Right renal pelvis (tissue), 4 donors: ENCODE measurements around the gene PKNOX2. TPM values are rescaled to one million over a fixed set of nuclear protein-coding genes. Genes with fewer than 3 reads are reported as not detected.

ENCODE experiments used
- DNase-seq, 4 donors: peaks; one replicate each; pipeline ENCODE4 v3.0.0-alpha.2; 2013; ENCODE audit warnings: low read depth in 4 of 4, low spot score in 3 of 4, missing footprints in 1 of 4
- polyA plus RNA-seq, 4 donors: library from polyadenylated mRNA; unstranded; fragments of 120-200 nt; gene quantifications; one replicate each; pipeline ENCODE4 v1.2.1, GENCODE V29; 2013; ENCODE audit not compliant: insufficient read length in 4 of 4

Gene PKNOX2
- polyA plus RNA-seq, 4 donors: 13.2 to 14.5 (median 13.4) TPM

DNA sequence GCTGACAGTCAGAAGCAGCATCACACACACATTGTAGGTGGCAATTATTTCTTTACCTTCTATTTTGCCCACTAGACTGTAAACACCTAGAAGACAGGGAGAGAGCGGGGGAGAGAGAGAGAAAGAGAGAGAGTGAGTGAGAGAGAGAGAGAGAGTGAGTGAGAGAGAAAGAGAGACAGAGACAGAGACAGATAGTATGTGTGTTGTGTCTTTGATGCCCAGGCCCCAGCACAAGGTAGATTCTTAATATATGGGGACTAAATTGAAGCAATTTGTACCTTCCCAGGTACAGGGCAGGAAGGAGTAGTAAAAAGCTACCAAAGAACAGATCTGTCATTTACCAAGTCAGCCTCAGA is 163.7 kb downstream of the PKNOX2 start:
- no peak for DNase-seq

DNA sequence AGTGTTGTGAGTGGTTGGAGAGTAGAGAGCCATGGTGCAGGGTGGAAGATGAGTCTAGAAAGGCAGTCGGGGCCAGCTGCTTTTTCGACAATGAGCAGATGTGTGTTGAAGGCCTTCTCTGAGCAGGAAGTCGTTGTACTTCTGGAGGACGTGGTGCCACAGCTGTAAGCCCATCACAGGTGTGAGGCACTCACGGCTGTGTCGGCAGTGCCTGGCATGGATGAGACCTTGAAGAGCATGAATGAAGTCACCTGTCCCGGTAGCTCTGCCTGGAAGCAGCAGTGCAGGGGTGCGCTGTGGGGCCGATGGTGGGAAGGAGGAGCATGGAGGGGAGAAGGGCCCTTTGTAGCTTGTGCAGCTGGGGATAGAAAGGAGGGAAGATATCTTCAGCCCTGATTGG is 165.2 kb downstream of the PKNOX2 start:
- no peak for DNase-seq

DNA sequence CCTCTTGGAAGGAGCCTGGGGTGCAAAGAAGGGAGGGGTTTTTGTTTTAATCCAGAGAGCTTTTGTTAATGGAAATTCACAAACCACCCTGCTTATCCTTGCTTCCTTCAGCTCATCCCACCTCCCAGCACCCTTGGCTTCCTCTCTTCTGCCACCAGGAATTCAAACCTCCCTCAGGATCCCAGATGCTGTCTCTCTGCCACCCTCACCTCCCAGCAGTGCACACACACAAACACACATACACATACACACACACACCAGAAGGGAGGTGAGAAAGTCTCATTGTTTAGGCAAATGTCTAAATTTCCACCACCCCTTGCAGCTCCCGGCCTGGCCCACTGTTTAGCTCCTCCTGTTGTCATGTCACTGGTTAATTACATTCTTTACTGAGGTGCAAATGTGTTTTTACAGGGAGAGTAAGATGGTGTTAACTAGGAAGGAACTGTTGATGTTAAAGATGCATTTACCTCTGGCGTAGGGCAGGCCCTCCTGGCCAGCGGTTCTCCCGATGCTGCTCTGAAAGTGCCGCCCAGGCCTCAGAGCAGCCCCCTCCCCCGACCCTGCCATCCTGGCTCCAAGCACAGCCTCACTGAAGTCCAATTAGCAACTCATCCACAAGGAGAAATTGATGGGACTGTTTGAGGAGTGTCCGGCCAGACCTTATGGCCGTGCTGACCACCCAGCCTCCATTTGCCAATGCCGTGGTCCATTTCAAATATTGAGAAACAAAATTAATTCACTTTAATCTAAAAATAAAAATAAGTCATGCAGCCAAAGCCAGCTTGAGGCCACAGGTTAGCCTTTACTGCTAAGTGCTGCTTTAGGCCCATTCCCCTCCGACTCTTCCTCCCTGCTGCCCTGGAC is 166.1 kb downstream of the PKNOX2 start:
- no peak for DNase-seq

DNA sequence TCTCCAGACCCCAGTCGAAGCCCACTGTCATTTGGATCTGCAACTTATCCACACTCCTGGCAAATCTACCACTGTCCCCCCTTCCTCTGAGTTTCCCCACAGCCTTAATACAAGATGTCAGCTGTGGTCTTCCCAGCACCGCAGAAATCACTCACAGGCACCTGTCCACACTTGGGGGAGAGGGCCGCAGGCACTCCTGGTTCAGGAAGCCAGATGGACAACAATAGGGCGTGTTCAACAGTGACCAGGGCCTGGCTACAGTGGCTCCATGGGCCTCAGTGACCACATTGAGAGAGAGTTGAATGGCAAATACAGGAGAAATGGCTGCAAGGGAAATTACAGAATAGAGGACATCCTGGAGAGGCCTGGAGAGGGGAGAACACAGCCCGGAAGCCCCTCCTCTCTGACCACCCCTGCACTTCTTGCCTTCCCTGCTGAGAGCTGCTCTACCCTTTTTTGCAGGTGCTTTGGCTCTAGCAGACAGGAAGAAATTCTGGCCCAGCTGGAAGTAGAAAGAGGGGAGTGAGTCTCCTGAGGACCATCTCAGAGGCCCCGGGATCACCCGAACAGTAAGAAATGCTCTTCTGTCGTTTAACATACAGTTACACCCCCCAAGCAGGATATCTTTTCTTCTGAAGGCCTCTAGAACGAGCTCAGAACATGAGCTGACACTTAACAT is 166.9 kb downstream of the PKNOX2 start:
- no peak for DNase-seq

DNA sequence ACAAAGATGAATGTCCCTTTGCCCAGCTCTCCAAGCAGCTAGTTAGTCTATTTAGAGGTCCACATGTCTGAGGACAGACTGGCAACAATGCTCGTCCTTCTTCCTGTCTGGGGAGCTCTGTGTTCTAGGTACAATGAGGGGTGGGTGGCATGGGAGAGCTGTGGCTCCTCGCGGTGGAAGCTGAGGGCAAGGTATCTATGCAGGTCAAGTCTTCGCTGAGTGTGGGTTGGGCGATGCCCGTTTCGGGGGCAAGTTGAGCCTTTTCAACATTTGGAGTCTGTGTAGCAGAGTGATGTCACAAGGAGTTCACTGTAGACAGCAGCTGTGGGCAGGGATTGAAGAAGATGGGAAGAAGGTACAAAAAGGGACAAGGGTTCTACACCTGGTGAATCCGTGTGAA is 168.3 kb downstream of the PKNOX2 start:
- no peak for DNase-seq

DNA sequence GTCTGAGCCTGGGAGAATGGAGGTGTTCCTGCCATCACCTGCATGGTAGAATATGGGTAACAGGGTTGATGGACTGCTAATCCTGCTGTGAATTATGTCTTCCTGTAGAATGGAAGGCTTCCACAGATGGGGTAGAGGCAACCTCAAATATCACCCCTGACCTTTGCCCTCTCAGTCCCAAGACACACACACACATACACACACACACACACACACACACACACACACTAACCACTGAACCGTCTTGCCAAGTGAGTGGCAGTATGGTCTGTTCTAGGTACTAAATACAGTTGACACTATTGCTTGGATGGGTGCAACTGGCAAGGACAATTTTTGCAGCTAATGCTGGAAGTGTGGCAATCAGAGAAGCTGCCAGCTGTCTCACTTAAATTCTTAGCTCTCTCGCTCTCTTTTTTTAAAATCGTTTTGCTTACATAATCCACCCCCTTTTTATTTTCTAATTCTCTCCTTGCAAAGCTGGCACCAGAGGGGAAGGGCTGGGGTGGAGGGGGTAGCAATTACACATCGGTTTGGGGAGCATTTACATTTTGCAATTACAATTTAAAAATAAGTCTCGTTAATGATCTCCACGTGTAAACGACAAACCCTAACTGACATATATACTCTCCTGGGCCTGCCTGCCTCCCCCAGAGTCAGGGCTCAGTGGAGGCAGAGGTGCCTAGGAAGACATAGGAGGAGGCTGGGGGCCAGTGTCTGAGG is 169.0 kb downstream of the PKNOX2 start:
- no peak for DNase-seq

DNA sequence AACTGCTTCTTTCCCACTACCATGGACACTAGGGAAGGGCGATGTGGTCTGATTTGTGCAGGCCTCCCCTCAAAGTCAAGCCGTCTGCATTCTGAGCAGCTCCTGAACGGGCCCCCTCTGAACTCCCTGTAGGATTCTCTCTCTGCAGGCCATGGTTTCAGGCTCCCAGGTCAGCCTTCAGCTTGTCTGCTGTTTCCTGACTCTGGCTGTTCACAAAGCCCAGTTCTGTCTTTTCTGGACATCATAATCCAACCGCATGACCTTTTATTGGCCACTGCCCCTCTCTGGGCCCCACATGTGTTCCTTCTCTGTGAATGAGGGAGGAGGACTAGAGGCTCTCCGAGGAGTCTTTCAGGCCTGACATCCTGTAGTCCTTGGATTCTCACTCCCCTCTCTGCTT is 170.6 kb downstream of the PKNOX2 start:
- no peak for DNase-seq

DNA sequence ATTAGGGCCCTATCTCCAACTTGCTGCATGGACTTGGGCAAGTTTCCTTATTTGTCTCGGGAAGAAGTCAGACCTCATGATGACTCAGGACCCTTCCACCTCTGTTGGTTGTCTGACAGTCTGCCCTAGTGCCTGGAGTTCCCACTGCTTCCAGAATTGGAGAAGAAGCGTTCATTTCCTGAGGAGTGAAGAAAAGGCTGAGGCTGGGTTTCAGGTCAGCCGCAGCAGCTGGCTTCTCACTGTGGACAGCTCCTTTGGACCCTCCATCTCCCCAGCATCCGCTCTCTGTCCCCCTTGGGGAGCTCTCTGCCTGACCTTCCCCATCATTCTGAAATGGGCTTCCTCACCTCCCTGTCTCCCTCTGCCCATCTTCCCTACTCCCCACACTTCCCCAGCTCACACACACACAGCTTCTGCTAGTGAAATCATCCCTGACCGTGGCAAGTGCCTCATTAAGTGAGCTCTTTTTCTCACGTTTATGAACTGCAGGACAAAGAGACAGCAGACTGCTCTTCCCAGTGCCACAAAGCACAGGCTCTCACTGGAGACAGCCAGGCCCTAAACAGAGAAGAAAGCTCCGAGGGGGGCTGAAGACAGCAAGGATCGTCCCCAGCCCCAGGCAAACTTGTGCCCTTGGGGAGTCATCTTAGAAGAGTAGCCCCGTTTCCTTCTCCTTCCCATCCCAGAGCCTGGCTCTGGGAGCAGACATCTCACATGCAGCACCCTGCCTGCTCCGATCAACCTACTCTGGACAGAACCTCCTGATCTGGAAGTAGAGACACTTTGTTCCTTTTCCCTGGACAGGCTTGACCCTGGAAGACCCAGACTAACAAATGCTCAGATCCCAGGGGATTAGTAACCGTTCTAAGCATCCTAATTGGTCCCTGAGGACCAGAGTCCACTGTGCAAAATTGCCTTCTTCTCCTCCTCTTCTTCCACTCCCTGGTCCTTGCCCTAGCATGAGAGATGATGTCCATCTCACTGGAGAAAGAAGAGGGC is 173.6 kb downstream of the PKNOX2 start:
- no peak for DNase-seq

DNA sequence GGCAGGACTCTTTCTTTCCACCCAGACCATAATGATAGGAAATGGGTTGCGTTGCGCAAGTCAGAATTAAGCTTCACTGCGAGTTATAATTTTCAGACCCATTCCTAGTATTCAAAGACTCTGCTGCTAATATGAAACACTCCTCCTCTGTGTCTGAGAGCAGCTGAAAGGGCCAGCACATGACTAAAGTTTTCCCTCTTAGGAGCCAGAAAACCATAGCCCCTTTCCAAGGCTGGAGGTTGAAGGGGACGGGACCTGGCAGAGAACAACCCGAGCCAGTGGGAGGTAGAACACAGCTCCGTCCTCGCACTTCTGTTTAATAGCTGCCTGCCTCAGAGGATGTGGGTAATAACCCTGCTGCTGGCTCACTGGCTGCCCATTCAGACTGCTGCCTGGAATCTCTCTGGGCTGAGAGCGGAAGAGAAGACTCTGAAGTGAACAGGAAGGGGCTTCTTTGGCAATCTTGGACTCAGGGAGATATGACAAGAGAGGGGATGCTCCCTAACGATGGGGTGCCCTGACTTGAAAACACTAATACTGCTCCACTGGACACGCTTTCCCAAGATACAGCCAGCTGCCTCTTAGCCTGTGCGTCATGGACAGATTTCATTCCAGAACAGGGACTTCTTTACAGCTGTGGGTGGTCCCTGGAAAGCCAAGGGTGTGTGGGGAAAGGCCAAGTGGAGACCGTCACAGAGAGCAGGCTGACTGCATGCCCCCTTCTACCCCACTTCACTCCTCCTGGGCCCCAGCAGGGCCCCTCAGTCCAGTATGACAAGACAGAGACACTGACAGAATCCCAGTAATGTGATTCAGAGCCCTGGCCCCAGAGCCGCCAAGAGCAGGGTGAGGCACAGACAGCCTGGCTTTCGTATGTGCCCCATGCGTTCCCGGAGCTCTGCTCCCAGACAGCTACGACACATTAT is 174.6 kb downstream of the PKNOX2 start:
- no peak for DNase-seq

DNA sequence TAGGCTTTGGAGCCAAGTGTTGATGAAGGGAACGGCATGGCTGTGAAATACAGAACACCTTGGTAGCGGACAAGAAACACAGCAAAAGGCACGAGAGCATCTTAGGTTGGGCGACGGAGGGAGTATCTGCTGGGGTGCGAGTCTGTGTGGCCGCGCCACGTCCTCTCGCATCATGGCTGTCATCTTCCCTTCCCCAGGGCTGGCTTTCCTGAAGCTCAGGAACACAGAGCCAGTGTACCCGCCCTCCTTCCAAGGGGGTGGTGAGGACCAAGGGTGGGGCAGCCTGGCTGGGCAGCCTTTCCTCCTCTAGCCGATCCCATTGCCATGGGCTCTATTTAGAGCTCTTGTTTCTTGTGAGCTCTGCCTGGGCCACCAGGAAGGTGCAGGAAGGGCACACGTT is 177.1 kb downstream of the PKNOX2 start:
- DNase-seq: no peak

DNA sequence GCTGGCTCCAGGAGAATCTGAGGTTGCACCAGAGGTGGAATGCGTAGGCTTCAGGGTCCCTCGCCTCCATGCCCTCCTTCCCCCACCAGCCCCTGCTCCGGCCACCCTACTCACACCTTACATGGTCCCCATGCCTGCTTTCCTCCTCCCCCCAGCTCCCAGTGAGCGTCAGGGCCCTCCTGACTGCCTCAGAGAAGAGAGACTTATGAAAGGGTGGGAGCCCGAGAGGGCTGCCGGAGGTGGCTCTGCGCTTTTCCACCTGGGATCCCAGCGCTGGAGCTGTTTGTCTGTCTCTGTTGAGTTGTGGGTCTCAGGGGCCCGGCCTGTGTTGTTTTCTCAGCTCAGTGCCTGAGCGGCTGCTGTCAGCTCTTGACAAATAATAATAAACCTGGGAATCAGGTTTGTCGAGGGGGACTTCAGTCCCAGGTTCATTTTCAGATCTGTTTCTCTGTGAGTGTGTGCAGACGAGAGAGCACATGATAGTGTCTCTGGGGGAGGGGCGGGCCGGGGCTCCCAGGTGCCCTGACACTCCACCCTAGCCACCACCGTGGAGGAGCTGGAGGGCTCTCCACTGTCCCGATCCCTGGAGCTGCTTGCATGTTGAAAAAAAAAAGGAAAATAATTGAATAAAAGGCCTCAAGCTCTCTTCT is 177.9 kb downstream of the PKNOX2 start:
- no peak for DNase-seq

DNA sequence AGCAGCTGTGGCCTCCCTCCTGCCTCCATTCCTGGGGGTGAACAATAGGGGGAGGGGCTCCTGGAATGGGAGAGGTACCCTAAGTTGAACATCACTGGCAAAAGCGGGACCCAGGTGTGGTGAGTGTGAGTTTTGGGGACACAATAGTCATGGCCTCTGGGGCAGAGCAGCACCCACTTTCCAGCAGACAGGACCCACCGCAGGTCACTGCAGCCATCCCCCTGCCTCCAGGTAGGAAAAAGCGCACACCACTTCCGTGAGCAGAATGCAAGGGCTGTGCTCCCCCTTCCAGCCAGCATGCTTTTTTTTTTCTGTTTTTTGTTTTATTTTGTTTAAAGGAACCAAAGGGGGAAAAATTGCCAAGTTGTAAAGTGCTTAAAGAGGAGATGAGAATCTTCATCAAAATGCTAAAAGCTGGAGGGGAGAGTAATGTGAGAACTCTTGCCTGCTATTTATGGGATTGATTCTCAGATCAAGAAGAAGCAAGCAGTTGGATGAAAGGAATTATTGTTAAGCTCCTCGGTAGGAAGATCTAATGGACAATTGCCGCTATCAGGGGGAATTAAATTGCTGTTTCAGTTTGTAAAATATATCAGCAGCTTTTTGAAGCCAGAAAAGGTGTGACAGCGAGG is 178.7 kb downstream of the PKNOX2 start:
- no peak for DNase-seq

DNA sequence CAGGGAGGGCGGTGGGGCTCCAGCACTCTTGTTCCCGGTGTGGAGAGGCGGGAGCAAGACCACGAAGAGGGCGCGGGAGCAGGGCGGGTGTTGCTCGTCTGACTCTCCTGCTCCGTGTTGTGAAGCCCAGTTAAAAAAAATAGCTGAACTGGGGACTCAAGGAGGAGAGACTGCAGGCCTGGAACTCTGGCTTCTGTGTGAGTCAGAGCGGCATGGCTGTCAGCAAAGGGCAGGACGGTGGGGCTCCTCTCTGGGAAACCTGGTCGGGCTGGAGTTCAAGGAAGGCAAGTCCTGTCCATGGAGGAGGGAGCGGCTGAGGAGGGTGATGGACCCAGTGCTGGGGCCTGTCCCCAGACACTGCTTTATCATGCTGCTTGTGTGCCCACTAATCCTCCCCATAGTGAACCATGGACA is 179.2 kb downstream of the PKNOX2 start:
- DNase-seq: no peak

DNA sequence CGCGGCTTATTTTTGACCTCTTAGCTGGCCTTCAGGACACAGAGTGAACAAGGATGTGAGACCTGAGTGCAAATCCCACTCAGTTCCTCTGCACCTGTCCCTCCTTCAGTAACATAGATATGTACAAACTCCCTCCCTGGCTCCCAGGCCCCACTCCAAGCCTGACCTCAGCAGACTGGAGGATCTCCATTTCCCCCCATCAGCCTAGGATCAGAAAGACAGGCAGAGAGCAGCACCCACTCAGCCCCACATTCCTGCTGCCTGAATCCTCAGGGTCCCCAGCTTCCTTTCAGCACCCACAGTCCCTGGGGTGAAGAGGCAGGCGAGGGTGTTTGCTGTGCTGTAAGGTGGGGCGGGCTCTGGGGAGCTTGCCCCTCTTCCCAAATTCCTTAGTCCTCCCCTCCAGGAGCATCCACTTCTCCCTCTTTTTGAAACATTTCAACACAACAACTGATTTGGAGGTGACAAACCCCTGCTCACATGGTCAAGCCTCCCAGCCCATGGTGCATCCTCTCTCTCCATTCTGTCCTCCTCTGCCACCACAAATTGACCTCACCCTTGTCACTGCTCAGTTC is 180.4 kb downstream of the PKNOX2 start:
- no peak for DNase-seq

DNA sequence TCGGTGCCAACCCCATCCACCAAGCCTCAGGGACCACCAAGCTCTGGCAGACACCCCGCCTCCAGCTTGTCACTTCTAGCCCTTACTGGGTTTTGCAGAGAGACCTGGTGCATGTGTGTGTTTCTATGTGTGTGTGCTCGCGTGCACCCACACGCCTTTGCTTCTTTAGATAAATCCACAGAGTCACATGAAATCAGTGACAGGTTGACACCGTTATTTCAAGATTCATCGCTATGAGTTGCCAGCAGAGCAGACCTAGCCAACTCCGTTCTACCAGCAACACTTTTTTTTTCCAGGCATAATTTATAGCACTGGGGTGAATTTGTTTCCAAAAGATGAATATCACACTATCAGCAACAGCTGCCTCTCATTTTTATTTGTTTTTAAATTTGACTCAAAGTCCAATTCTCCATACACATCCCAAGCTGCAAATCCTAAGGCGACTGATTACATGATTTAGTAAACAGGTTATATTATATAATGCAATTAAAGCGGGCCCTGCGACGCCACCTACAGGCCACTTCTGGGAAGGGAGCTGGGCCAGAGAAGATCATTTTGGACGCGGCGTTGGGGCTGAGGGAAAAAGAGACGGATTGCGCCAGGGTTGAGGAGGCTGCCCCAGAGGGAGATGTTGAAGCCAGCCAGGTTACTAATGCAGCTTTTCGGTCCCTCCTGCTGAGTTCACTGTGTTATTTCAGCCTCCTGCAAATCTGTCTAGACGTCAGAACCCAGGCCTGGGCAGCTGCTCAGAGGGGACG is 181.0 kb downstream of the PKNOX2 start:
- peak; percentile 64 to 73 (median 70) for DNase-seq

DNA sequence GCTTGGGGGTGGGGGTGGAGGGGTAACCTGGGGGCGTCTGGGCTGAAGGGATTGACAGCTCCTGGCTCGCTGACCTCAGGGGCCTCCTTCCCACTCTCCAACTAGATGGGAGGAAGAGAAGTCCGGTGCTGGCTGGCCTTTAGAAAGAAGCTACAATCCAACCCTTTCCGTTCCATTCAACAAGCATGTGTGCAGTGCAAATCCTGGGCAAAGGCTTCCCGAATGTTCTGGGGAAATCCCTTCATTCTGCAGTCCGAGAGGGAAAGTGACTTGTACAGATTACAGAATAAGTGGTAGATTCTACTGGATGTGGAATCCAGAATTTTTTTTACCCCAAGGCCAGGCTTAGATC is 181.6 kb downstream of the PKNOX2 start:
- DNase-seq: no peak

DNA sequence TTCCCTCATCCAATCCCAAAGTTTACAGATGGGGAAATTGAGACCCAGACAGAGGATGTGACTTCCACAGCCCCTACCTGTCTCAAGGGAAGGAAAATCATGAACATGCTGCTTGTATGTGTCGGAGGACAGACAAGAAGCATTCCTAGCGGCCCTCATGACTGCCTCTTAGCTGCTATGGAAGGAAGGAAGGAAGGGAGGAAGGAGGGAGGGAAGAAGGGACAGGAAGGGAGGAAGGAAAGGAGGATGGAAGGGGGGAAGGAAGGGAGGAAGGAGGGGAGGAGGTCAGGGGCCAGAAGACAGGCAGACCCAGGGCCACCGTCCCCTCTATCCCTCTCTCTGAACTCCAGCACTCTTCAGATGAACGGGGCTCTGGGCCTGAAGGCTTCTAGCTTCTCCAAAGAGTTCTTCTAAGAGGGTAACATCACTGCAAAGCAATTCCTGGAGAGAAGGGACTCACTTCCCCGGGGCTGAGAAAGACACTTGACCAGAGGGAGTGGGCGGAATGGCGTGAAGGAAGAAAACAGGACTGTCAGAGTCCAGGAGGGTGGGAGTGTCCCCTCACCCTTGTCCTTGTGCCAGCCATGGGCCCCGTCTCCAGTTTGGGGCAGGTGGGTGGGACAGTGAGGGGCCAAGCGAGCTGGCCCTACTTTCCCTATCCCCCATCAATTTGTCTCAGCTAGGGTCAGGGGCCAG is 182.2 kb downstream of the PKNOX2 start:
- no peak for DNase-seq
